Stimulated activated CD8-positive, alpha-beta memory T cell treated with anti-CD3 and anti-CD28 coated beads, Interleukin-4, amount 100 ng/mL, for 24 hours (primary cell): ENCODE data around the gene ZACN.

ENCODE experiments used
- DNase-seq: peaks from one replicate; pipeline ENCODE4 v3.0.0-alpha.2; 2020; ENCODE audit warnings: low read depth

Gene ZACN

GRCh38 chr17:76131692-76132573 is 53.0 kb downstream of the ZACN start:
- no peak for DNase-seq
